SK-N-SH treated with all-trans-retinoic acid at 6 μM for 48 hours (cell line): ENCODE data around the gene POM121C.

Experiments used
- ARNTL ChIP-seq: fragments of 450-650 bp; formaldehyde crosslinking; IDR thresholded peaks from 2 replicates; pipeline ENCODE4 v1.5.0; 2020; ENCODE audit warnings: low read depth, mild to moderate bottlenecking, moderate library complexity, borderline replicate concordance
- CREB5 ChIP-seq: fragments of 250-450 bp; sonication (Bioruptor Pico); IDR thresholded peaks from 2 replicates; pipeline ENCODE4 v1.5.1; 2020; ENCODE audit warnings: low read depth, mild to moderate bottlenecking, moderate library complexity
- GLIS3 ChIP-seq: fragments of 250-450 bp; sonication (Bioruptor Pico); IDR thresholded peaks from 2 replicates; pipeline ENCODE4 v1.5.0; 2020; ENCODE audit warnings: mild to moderate bottlenecking, moderate library complexity
- ZC3H10 ChIP-seq: fragments of 250-450 bp; sonication (Bioruptor Pico); IDR thresholded peaks from 2 replicates; pipeline ENCODE4 v1.5.1; 2021; ENCODE audit warnings: mild to moderate bottlenecking, moderate library complexity
- ZNF565 ChIP-seq: fragments of 450-650 bp; formaldehyde crosslinking; conservative IDR thresholded peaks from 2 replicates; pipeline ENCODE4 v1.5.0; 2020; ENCODE audit warnings: low read depth, mild to moderate bottlenecking, moderate library complexity
- TF ChIP-seq, protein P1 (sequence below): fragments of 250-450 bp; sonication (Bioruptor Pico); IDR thresholded peaks from 2 replicates; pipeline ENCODE4 v1.8.0; 2020; ENCODE audit warnings: mild to moderate bottlenecking, moderate library complexity, borderline replicate concordance

- TF ChIP-seq ARNTL (CRISPR knock-in tag) (no peak), ZC3H10 (CRISPR knock-in tag) (no peak), GLIS3 (CRISPR knock-in tag) (no peak), CREB5 (CRISPR knock-in tag) (no peak), ZNF565 (no peak)
- TF ChIP-seq, protein P1, sequence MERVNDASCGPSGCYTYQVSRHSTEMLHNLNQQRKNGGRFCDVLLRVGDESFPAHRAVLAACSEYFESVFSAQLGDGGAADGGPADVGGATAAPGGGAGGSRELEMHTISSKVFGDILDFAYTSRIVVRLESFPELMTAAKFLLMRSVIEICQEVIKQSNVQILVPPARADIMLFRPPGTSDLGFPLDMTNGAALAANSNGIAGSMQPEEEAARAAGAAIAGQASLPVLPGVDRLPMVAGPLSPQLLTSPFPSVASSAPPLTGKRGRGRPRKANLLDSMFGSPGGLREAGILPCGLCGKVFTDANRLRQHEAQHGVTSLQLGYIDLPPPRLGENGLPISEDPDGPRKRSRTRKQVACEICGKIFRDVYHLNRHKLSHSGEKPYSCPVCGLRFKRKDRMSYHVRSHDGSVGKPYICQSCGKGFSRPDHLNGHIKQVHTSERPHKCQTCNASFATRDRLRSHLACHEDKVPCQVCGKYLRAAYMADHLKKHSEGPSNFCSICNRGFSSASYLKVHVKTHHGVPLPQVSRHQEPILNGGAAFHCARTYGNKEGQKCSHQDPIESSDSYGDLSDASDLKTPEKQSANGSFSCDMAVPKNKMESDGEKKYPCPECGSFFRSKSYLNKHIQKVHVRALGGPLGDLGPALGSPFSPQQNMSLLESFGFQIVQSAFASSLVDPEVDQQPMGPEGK: no peak
Measured at GRCh38 chr7:75532639-75533038, 46.5 kb upstream of the POM121C start.
